ENCODE results near the gene PTMA. TPM values are rescaled to one million over a fixed set of nuclear protein-coding genes. Genes with fewer than 3 reads are reported as not detected.

PTMA gene
- total and polyA plus RNA-seq, 9 of the 15 experiments (the other 6 are each of a cell fraction or from before 2014, with no cell fraction given): 429 to 2,322 (median 1,578) TPM

DNA sequence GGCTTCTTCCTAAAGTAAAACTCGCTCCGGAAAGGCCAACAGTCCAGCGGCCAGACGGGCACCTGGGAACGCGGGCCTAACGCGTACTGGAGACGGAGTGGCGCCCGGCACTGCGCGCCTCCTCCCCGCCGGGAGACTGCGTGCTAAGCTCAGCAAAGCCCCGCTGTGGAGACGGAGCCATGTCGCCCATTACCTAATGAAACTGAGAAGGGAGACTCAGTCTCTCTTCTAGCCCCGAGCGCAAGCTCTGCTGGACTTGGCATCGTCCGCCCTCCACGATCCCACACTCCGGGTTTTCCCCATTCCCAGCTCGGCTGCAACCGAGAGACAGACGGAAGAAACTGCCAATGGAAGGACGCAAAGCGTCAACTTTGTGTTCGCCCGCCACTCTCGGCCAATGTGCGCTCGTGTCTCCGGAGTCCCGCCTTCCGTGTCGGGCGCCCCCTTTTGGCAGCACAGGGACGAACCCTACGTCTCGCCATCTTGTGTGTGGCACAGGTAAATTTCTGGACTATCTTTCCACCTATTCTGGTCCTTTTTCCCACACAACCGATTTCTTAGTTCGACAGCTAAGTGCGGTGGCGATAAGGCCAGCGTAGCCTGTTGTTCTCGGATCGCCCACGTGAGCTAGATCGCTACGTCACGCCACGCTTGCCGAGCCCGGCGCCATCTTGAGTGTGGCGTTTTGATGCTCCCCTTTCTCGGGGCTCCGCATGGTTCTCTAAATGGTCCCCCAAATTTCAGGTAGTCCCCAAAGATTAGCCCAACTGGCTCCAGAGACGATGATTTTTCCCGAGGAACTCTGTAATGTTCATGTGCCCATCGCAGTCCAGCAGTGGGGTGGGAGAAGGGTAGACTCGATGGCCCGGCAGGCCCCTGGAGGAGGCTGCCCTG is 1.3 kb upstream of the PTMA start (continued):
- TF ChIP-seq, protein P1, sequence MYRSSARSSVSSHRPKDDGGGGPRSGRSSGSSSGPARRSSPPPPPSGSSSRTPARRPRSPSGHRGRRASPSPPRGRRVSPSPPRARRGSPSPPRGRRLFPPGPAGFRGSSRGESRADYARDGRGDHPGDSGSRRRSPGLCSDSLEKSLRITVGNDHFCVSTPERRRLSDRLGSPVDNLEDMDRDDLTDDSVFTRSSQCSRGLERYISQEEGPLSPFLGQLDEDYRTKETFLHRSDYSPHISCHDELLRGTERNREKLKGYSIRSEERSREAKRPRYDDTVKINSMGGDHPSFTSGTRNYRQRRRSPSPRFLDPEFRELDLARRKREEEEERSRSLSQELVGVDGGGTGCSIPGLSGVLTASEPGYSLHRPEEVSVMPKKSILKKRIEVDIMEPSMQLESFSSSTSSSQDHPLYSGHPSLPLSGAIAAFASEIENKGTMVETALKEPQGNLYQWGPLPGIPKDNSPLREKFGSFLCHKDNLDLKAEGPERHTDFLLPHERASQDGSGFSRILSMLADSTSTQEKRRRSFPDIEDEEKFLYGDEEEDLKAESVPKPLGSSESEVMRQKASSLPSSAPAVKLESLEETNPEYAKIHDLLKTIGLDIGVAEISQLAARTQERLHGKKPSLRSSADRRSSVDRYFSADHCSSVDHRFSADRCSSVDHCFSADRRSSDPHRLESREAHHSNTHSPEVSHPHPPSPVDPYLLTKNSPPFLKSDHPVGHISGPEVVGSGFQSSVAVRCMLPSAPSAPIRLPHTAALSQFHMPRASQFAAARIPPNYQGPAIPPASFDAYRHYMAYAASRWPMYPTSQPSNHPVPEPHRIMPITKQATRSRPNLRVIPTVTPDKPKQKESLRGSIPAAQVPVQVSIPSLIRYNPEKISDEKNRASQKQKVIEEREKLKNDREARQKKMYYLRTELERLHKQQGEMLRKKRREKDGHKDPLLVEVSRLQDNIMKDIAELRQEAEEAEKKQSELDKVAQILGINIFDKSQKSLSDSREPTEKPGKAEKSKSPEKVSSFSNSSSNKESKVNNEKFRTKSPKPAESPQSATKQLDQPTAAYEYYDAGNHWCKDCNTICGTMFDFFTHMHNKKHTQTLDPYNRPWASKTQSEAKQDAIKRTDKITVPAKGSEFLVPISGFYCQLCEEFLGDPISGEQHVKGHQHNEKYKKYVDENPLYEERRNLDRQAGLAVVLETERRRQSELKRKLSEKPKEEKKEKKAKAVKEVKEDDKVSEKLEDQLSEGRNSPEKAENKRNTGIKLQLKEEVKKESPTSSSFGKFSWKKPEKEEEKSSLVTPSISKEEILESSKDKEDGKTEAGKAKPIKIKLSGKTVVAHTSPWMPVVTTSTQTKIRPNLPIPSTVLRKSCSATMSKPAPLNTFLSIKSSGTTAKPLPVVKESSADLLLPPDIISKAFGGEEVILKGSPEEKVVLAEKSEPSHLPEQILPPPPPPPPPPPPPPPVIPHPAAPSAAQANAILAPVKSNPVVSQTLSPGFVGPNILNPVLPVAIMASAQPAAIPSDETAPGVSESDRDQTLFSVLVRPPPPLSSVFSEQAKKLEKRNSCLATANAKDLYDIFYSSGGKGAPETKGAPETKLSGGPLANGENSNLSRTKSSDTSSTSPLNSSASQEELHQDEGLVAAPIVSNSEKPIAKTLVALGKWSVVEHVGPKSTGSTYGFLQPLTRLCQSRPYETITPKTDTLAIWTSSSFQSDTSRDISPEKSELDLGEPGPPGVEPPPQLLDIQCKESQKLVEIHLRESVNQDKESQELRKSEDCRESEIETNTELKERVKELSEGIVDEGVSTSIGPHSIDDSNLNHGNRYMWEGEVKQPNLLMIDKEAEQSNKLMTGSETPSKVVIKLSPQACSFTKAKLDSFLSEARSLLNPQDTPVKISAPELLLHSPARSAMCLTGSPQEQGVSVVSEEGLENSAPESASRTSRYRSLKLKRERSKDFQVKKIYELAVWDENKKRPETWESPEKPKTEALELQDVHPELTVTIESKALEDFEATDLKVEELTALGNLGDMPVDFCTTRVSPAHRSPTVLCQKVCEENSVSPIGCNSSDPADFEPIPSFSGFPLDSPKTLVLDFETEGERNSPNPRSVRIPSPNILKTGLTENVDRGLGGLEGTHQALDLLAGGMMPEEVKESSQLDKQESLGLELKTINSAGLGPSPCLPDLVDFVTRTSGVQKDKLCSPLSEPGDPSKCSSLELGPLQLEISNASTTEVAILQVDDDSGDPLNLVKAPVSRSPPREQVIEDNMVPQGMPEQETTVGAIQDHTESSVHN (IDR thresholded peaks at IDR 0.05; ENCODE audit: borderline replicate concordance in 1 of 2, low read depth in 1 of 2): no peak
- TF ChIP-seq ZNF239 (CRISPR knock-in tag; IDR thresholded peaks at IDR 0.05) (no peak), MITF (IDR thresholded peaks at IDR 0.05) (no peak), EHMT2 (IDR thresholded peaks at IDR 0.05) (no peak), PHB (CRISPR knock-in tag; IDR thresholded peaks at IDR 0.05) (no peak), SRF (CRISPR knock-in tag; IDR thresholded peaks at IDR 0.05) (0 out of 4 replicates have a peak, but pooled peaks of 1 of the 2 experiments have one; percentile 22), TRIM28 (IDR thresholded peaks at IDR 0.05) (no peak), TCF3 (CRISPR knock-in tag; IDR thresholded peaks at IDR 0.05) (no peak), CHCHD3 (CRISPR knock-in tag; IDR thresholded peaks at IDR 0.05) (no peak), KLF13 (tag; IDR thresholded peaks at IDR 0.05; ENCODE audit: borderline replicate concordance, low read depth) (no peak), GATAD2B (IDR thresholded peaks at IDR 0.05; ENCODE audit: borderline replicate concordance) (no peak), DPF2 (IDR thresholded peaks at IDR 0.05) (no peak), MAFF (IDR thresholded peaks at IDR 0.05; ENCODE audit: low read length) (no peak), ZNF589 (CRISPR knock-in tag; IDR thresholded peaks at IDR 0.05; ENCODE audit: low read depth) (no peak), GTF2F1 (IDR thresholded peaks at IDR 0.05; ENCODE audit: low read depth, low read length) (0 out of 2 replicates have a peak, but pooled peaks have one; percentile 21), ZNF707 (CRISPR knock-in tag; conservative IDR thresholded peaks at IDR 0.05) (no peak), HNRNPUL1 (IDR thresholded peaks at IDR 0.05; ENCODE audit: low read length) (no peak), MTA1 (IDR thresholded peaks at IDR 0.05; ENCODE audit: borderline replicate concordance) (no peak), ZSCAN29 (IDR thresholded peaks at IDR 0.05) (peak; percentile 69)

Data from K562 (cell line).